ENCODE measurements around the gene EXOC2. TPM values are rescaled to one million over a fixed set of nuclear protein-coding genes. Genes with fewer than 3 reads are reported as not detected.

Gene EXOC2
- total RNA-seq, 3 donors from 2014 or later = 19.7 to 37.3 (median 26.5) TPM

GRCh38 chr6:620950-621349 is 72.0 kb downstream of the EXOC2 start:
- intact Hi-C loops (cut with DNase I; ENCODE audit: low total_unique reads) = no loop called here
- DNase-seq (ENCODE audit: low spot score in 2 of 2) = no peak
- H3K27me3 ChIP-seq = no peaks in the 10 kb centered on the region
- no peaks in the 10 kb centered on the region for H3K36me3 ChIP-seq
- no peaks in the 10 kb centered on the region for H3K9me3 ChIP-seq
- no peak for TF ChIP-seq CTCF (IDR thresholded peaks at IDR 0.05)
- TF ChIP-seq POLR2AphosphoS5 (IDR thresholded peaks at IDR 0.05) = no peak
- no peak for TF ChIP-seq POLR2A (IDR thresholded peaks at IDR 0.05)
- no peak overlapping the region for H3K4me3 ChIP-seq
- no peaks in the 10 kb centered on the region for H3K4me1 ChIP-seq
- no peak overlapping the region for H3K27ac ChIP-seq

GRCh38 chr6:620166-620565 is 72.8 kb downstream of the EXOC2 start:
- H3K4me1 ChIP-seq = no peaks in the 10 kb centered on the region
- no peak overlapping the region for H3K4me3 ChIP-seq
- H3K27ac ChIP-seq = no peak overlapping the region
- H3K36me3 ChIP-seq = no peaks in the 10 kb centered on the region
- TF ChIP-seq CTCF (IDR thresholded peaks at IDR 0.05) (no peak), POLR2AphosphoS5 (IDR thresholded peaks at IDR 0.05) (no peak), POLR2A (IDR thresholded peaks at IDR 0.05) (no peak)
- intact Hi-C loops (cut with DNase I; ENCODE audit: low total_unique reads) = no loop called here
- no peaks in the 10 kb centered on the region for H3K27me3 ChIP-seq
- no peak for DNase-seq (ENCODE audit: low spot score in 2 of 2)
- no peaks in the 10 kb centered on the region for H3K9me3 ChIP-seq

GRCh38 chr6:617456-618100 is 75.4 kb downstream of the EXOC2 start:
- Histone ChIP-seq H3K36me3 (no peaks in the 10 kb centered on the region), H3K4me3 (no peak overlapping the region), H3K27me3 (no peaks in the 10 kb centered on the region), H3K9me3 (no peaks in the 10 kb centered on the region), H3K27ac (no peak overlapping the region), H3K4me1 (no peaks in the 10 kb centered on the region)
- peak; percentile 23 to 81 for DNase-seq (ENCODE audit: low spot score in 2 of 2)
- TF ChIP-seq POLR2AphosphoS5 (IDR thresholded peaks at IDR 0.05) (no peak), CTCF (IDR thresholded peaks at IDR 0.05) (peak in 1 of 3 donors; percentile 37)
- intact Hi-C loops (cut with DNase I; ENCODE audit: low total_unique reads) = no loop called here

GRCh38 chr6:613981-614380 is 79.0 kb downstream of the EXOC2 start:
- intact Hi-C loops (cut with DNase I; ENCODE audit: low total_unique reads) = no loop called here
- Histone ChIP-seq H3K27me3 (no peaks in the 10 kb centered on the region), H3K36me3 (no peaks in the 10 kb centered on the region), H3K4me1 (no peaks in the 10 kb centered on the region), H3K27ac (no peak overlapping the region), H3K4me3 (no peak overlapping the region), H3K9me3 (no peaks in the 10 kb centered on the region)
- no peak for TF ChIP-seq POLR2AphosphoS5 (IDR thresholded peaks at IDR 0.05)
- no peak for TF ChIP-seq CTCF (IDR thresholded peaks at IDR 0.05)
- TF ChIP-seq POLR2A (IDR thresholded peaks at IDR 0.05) = no peak
- no peak for DNase-seq (ENCODE audit: low spot score in 2 of 2)

GRCh38 chr6:611928-612327 is 81.0 kb downstream of the EXOC2 start:
- Histone ChIP-seq H3K27me3 (no peaks in the 10 kb centered on the region), H3K27ac (no peak overlapping the region), H3K4me3 (no peak overlapping the region), H3K36me3 (no peaks in the 10 kb centered on the region), H3K4me1 (no peaks in the 10 kb centered on the region), H3K9me3 (no peaks in the 10 kb centered on the region)
- TF ChIP-seq POLR2A (IDR thresholded peaks at IDR 0.05) (no peak), CTCF (IDR thresholded peaks at IDR 0.05) (no peak), POLR2AphosphoS5 (IDR thresholded peaks at IDR 0.05) (no peak)
- intact Hi-C loops (cut with DNase I; ENCODE audit: low total_unique reads) = no loop called here
- DNase-seq (ENCODE audit: low spot score in 2 of 2) = no peak

All from breast epithelium (tissue), 4 donors.